CD4-positive, alpha-beta T cell treated with Interleukin-15 for 4 hours (primary cell): ENCODE data around the gene RAPGEF5.

Experiments
- DNase-seq: peaks from one replicate; pipeline ENCODE4 v3.0.0-alpha.2; 2020; ENCODE audit warnings: low spot score

The RAPGEF5 gene

GRCh38 chr7:22356701-22357310, at the start of gene RAPGEF5:
Gene RAPGEF5 (minus strand): TSS chr7:22357154. CDS start chr7:22357060, 94 bp downstream.
- no peak for DNase-seq

- no peak for DNase-seq
These were observed 49.8 kb upstream of the RAPGEF5 start for GRCh38 chr7:22406715-22407114.

- DNase-seq, result no peak
These were observed 47.6 kb upstream of the RAPGEF5 start for GRCh38 chr7:22404421-22405023.

GRCh38 chr7:22403344-22403743, 46.4 kb upstream of the RAPGEF5 start:
- DNase-seq, result no peak

- DNase-seq, result no peak
These were observed 45.3 kb upstream of the RAPGEF5 start for GRCh38 chr7:22402250-22402649.

GRCh38 chr7:22400936-22401553, 44.1 kb upstream of the RAPGEF5 start:
- DNase-seq, result no peak

GRCh38 chr7:22400150-22400814, 43.3 kb upstream of the RAPGEF5 start:
- DNase-seq, result no peak

GRCh38 chr7:22399546-22399945, 42.6 kb upstream of the RAPGEF5 start:
- DNase-seq, result no peak

GRCh38 chr7:22399091-22399490, 42.1 kb upstream of the RAPGEF5 start:
- DNase-seq, result no peak

- DNase-seq, result no peak
These were observed 41.0 kb upstream of the RAPGEF5 start for GRCh38 chr7:22397981-22398380.

GRCh38 chr7:22395222-22395621, 38.3 kb upstream of the RAPGEF5 start:
- no peak for DNase-seq

- DNase-seq, result no peak
These were observed 37.8 kb upstream of the RAPGEF5 start for GRCh38 chr7:22394739-22395138.

- DNase-seq, result no peak
These were observed 37.2 kb upstream of the RAPGEF5 start for GRCh38 chr7:22393913-22394729.

- DNase-seq, result no peak
These were observed 33.6 kb upstream of the RAPGEF5 start for GRCh38 chr7:22390516-22390915.

GRCh38 chr7:22389892-22390291, 32.9 kb upstream of the RAPGEF5 start:
- DNase-seq, result no peak

- DNase-seq, result no peak
These were observed 30.6 kb upstream of the RAPGEF5 start for GRCh38 chr7:22387583-22387982.

GRCh38 chr7:22386865-22387264, 29.9 kb upstream of the RAPGEF5 start:
- no peak for DNase-seq

- no peak for DNase-seq
These were observed 29.4 kb upstream of the RAPGEF5 start for GRCh38 chr7:22386206-22386858.

GRCh38 chr7:22385326-22385725, 28.4 kb upstream of the RAPGEF5 start:
- no peak for DNase-seq

- DNase-seq, result no peak
These were observed 23.4 kb upstream of the RAPGEF5 start for GRCh38 chr7:22380333-22380732.

GRCh38 chr7:22378199-22378980, 21.4 kb upstream of the RAPGEF5 start:
- no peak for DNase-seq
